ENCODE data around the gene SCYL3.

GRCh38 chr1:169892927-169893644 lies 610 bp downstream of the SCYL3 start:
- TF ChIP-seq CTCF (IDR thresholded peaks at IDR 0.05) (no peak), POLR2A (IDR thresholded peaks at IDR 0.05) (no peak)

Data from lower leg skin (tissue), 3 donors.